NOMO-1 treated with dmso at 0.1 percent for 144 hours (cell line): ENCODE data around the gene PTPRC.

Experiments
- DNase-seq: peaks from one replicate; lab custom pipeline; 2025; ENCODE audit not compliant: unreplicated experiment; lab: John Stamatoyannopoulos, UW

Gene PTPRC

DNA sequence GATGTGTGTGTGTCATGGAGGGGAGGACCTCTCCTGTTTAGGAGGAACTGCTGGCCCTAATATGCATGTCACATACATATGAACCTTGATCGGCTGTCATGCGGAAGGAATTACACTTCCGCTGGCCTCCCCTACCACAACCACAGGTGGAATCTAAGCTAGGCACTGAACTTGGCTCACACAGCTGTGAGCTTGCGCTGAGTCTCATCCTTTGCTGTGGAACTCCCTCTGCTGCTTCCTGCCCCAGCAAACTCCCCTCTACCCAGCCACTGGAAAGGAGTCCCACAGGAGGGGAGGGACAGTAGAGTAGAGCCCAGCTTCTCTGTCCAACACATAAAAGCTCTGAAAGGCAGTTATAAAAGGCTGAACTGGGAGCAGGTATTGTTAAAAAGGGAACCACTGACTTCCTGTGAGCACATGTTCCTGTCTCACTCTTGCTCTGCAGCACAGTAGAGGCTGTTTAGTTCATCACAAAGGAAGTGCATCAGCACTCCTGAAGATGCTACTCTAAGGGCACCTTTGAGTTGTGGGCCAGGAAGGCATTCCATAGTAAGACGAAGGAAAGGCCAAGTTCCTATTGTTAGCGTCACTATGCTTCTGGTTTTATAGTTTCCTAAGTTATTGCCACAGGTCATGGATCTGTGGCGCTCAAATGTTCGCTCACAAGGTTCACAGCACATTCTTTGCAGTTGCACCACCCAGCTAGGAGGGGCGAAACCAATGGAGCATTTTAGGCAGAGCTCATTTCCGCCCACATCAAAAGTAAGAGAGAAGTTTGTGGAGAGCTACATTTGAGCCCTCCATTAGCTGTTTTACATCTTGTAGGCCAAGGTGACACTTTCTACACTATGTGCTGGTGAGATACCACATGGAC, 17.7 kb upstream of the PTPRC start:
- DNase-seq, result peak; percentile 76

DNA sequence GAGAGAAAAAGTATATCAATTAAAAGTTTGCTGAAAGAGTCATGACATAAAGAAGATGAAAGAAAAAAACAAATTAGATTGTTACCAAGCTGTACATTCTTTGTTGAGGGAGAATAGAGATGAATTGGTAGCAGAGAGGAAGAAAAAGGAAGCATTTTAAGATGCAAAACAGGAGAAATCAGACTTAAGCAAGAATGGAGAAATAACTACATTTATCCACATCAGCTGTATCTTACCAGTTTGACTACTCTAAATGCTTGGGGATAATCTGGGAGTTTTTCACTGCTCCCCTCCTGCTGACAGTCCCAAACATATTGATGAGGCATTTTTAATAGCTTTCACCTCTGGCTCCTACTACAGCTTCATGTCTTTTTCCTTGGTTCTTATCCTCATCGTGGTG, 16.8 kb upstream of the PTPRC start:
- no peak for DNase-seq

DNA sequence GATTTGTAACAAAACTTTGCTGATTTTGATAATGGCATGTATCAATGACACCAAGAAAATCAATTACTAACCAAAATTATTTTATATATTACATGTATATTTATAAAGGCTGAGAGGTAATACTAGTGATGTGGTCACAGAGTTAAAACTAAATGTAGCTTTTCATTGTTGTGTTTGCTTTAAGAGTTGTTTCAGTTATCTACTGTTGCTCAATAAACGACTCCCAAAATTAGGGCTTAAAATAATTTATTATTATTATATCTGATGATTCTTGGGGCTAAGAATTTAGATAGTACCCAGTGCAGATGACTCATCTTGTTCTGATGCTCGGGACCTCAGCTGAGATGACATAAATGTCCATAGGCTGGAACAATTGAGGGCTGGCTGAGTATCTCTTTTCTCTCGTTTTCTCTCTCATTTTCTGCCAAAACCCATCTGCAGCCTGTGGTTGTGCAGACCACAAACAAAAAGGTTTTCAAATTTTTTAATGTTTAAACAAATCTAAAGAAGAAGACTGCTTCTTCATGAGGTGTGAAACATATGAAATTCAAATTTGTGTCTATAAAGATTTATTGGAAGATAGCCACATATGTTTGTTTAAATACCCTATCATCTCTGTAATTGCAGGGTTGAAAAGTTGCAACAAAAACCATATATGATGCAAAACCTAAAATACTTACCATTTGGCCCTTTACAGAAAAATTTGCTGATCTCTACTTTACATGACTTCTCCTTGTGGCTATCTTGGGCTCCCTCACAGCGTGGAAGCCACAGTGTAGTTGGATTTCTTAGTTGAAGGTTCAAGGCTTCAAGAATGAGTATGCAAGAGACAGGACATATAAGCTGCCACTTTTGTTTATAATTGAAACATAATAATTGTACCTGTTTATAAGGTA, 14.8 kb upstream of the PTPRC start:
- DNase-seq, result no peak

DNA sequence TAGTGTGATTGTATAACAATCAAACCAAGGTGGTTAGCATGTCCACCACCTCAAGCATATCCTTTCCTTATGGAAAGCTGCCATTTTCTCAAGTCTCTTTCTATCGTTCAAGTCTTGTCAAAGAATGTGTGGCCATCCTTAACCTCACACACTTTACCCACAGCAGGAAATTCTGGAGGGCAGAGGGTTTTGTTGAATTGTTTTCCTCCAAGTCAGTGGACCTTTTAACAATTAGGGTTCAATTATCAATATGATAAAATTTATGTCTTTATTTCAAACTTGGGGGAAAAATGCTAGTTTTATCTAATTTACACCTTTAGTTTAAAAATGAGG, 14.2 kb upstream of the PTPRC start:
- DNase-seq, result no peak

DNA sequence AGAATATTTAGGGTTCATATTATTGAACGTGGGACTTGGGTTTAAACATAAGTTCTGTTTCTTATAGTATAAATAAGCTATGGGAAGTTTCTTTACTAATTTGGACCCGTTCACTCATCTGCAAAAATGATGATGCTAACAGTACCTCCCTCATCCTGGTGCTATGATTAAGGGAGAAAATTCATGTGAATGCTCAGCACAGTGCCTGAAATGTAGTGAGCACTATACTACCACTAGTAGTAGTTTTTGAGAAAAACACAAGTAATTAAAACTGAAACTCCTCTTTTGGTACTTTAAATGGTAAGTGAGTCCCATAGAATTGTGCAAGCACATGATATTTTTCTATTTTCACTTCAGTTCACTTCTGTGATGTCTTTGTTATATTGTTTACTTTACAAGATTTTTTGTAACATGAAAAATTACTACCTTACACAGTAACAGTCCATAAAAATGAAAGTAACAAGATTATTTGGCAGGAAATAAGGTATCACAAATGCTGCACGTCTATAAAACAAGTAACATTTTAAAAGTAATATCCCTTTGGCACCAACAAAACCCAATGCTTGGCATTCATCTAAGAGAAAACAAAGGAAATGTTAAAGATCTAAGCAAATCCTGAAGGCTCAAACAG, 11.3 kb upstream of the PTPRC start:
- DNase-seq, result no peak

DNA sequence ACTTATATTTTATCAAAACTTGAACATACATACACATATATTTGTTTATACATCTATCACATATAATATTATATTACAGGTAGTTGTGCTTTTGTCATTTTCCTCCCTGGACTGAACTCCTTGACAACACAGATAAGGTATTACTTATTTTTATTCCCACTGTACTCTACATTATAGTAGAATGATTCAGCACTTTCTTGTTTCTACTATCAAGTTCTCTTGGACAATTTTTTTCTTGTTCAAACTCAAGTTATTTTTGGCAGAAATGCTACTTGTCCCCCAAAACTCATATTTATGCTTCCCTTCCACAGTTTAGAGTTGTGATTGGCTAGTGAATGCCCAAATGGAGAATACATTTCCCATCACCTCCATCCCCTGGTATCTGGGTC, 10.8 kb upstream of the PTPRC start:
- DNase-seq, result no peak

DNA sequence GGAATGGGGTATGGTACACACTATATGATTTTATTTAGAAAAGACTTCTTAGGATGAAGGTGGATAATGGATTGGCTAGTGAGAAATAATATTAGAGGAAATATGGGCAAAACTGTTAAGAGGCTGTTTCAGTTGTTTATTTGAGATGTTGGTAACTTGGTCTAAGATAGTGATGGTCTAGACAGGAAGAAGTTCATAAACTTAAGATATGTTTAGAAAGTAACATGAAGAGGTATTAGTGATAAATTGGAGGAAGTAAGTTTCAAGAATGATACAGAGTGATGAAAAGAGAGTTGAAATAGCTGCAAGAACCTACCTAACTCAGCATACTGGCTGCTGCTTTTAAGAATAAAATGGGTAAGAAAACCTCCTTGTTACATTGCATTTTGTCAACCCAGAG, 9.2 kb upstream of the PTPRC start:
- no peak for DNase-seq

DNA sequence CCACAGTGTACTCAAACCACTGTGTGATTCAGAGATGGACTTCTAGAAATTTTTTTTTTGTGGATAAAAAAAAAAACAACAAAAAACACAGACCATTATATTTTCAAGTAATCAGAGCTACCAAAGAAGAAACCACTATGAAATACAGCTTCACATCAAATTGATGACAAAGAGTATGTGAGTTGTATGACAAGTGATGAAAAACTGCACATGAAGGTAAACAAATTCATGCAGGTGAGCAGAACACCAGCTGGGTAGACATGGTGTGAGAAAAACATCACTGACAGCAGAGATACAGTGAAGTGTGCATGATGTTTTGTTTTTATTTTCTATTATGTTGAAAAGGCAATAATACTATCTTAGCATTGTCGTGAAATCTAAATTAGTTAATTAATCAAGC, 8.0 kb upstream of the PTPRC start:
- DNase-seq, result no peak

DNA sequence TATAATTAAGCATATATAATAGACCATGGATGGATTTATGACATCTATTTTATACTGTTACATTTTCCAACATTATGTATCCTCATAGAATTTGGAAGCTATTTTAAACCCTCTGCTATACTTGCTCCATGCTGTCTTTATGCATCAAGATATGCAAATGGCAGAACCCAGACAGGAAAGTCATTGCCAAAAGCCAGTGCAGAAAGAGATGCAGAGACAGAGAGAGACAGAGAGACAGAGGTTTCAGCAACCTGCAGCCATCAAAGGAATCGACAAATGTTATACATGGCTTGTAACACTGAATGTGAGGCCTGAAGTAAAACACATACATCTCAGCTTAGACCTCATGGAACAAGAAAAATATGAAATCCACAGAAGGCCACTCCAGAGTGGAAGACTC, 7.5 kb upstream of the PTPRC start:
- DNase-seq, result no peak

DNA sequence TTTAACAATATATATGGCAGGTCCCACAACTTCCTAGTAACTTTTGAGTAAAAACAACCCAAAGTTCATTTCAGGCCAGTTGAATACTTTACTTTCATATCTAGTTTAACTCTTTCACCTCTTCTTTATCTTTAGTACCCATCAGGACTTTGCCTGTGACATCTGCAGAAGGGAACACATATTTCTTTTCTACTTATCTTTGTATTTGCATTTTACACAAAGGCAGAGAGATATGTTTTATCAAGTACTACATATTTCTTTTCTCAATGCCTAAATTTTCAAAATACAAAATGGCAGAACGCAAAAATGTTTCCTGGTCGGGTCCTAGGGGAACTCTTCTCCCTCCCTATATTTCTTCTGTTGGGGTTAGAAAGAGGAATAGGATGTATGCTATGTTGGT, 6.8 kb upstream of the PTPRC start:
- no peak for DNase-seq

DNA sequence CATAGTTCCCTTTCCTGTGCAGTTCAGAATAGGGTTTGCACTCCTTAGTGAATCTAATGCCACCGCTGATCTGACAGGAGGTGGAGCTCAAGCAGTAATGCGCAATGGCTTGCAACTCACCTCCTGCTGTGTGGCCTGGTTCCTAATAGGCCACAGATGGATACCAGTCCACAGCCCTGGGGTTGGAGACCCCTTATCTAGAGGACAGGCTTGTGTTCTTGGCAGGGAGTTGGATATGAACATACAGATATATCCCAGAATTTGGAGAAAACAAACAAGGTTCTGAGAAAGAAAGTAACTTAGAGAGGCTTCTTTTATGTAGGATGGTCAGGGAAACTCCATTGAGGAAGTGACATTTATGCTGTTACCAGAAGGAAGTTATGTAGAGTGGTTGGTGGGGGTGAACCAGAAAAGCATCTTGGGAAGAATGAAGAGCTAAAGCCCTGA, 5.1 kb upstream of the PTPRC start:
- DNase-seq, result peak; percentile 22

DNA sequence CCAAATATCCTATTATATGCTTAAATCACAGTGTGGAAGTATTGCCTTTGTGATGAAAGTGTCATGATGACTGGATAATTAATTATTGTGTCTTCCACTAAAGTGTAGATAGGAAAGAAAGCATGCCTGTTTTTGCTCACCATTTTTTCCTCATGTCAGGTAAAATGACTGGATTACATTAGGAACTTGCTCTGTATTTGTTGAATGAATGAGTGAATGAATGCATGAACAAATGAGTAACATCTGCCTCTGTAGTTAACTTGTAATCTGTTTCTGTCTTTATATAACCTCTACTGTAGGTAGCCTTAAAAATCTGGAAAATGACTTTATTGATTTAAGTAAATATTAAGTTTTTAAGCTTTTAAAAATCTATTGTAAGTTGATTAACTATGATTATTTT, 2.9 kb upstream of the PTPRC start:
- no peak for DNase-seq

DNA sequence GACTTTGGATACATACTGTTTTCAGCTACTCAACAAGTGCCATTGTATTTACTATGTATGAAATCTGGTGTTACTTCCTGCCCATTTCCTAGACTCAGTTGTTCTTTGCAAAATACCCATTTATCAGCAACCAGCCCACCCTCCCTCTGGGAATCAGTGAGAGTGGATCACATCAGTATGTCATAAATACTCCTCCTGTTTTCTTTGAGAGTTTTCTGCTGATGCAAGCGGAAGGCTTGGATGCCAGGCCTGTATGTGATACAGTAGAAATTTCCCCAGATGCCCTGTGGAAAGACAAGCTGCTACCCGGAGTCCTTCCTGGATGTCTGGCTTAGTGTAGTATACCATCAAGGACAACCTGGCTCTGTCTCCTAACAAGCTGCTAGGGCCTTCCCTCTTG, 2.4 kb upstream of the PTPRC start:
- no peak for DNase-seq

DNA sequence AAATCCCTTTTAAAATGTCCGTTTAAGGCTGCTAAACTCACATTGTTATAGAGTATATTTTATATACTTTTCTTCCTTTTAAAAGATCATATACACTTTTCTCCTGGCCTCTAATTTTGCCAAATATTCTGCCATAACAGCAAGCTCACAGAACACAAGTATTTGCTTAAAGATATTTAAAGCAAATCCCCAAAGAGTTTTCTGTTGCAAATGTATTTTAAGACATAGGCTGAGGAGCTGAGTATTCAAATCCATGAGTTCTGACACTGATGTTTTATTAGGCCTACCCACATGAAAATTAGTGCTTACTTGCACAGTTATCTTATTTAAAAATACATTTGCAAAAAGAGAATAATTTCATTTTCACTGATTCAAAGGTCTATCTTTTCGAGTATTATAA, 1.7 kb upstream of the PTPRC start:
- no peak for DNase-seq

DNA sequence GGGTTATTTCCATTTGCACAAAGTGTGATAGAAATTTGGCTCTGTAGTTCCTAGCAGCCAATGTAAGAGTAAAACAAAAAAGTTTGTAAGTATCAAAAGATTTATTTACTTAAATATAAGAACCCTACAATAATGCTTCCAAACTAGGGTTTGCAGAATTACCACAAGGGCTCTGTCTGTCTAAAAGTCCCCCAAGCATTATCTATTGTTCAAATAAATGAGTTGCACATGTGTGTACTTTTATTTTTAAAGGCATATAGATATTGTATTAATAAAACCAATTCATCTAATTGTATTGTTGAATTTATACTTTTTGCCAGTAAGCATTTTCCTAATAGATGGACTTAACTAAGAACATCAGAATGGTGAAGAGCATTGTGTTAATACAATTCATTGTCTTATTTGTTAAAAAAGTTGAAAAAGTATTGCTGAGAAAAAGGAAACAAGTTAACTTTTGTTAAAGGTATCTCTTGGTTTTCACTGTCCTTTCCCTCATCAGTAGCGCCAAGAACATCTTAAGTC, 863 bp upstream of the PTPRC start:
- no peak for DNase-seq

DNA sequence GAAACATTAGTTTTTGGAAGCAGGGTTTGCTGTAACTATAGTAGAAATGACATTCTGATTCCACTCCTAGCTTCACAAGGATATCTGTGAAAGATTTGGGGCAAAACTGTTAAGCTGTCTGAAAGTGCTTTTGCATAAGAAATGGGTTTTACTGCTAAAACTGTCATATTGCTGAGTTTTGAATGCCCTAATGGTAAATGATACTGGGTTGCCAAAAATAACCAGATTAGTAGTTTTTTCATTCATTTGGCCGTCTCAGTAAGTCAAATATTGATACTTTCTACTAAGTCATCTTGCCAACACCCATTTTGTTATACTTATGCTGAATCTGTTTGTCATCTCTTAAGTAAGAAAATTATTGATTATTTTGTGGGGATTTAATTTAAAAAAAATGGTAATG, 399 bp upstream of the PTPRC start:
- DNase-seq, result no peak

DNA sequence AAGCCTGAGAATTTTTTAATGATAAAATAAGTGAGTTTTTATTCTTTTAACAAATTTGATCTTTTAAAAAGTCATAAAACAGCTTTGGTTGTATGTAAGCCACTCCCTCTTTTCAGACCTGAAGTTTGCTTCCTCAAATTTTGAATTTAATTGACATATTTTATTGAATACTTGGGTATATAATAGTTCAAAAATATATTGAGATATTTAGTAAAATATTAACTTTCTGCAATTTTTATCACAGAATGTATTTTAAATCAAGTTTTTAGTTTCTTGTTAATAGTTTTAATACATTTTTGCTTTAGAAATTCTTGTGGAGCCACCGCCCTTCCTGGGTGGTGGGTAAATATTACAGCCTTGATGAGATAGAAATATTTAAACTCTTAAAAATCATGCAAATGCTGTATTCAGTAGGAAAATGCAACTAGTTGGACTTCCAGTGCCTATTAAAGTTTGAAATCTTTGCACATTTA, 867 bp downstream of the PTPRC start:
- peak; percentile 12 for DNase-seq

DNA sequence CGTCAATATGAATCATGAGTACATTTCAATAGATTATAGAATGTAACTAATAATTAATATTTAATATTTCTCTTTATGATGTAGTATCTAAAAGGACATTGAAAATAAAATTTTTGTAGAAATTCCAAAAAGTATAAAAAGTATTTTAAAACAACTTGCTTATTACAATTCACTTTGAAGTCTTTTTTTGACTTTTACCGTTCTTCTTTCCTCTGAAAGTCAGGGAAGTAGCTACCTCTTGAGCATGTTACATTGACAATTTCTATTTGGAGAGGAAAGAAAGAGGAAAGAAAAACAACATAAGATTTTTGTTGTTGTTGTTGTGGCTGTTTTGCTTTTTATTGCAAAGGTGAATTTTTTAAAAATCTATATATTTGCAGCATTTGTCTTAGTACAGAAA, 1.3 kb downstream of the PTPRC start:
- DNase-seq, result no peak

DNA sequence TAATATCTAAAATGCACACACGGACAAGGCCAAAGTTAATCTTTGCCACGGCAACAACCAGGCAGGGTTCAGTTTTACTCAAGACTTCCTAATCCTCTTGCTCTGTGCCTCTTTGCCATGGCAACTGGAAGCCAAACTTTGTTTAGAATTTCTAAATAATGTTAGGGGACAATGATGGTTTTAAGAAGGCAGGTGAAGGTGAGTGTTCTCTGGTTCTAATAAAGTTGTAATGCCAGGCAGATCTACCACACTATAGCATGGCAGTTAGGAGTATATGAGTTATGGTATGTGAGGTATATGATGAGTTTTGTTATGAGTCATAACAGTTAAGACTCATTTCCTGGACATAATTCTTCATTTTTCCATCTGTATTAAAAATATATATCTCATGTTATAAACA, 2.7 kb downstream of the PTPRC start:
- peak; percentile 38 for DNase-seq

DNA sequence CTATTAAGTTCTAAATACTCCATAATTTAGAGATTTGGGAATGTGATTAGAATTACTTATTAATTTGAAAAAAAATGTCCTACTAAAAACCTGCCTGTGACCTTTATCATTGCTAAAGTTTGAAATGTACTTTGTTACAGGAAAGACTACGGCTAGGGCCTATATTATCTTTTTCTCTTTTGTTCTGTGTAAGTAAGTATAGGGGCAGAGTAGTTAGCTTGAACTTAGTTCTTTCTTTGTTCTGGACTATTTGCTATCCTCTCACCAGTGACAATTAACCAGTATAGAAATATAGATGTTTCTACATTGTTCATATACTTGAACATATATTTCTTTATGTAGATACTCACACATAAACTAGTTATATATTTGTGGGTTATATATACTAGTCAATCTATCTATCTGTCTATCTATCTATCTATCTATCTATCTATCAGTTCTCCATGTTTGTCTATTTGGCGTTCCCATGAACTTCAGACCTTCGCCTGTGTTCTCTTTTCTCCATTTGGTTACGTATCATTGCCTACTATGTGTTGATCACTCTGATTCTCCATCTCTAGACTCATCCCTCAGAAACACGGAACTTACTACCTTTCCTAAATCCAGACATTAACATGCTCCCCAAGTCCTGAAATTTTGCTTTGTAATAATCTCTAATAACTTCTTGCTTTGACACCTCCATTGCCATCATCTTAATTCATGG, 3.3 kb downstream of the PTPRC start:
- DNase-seq, result no peak

DNA sequence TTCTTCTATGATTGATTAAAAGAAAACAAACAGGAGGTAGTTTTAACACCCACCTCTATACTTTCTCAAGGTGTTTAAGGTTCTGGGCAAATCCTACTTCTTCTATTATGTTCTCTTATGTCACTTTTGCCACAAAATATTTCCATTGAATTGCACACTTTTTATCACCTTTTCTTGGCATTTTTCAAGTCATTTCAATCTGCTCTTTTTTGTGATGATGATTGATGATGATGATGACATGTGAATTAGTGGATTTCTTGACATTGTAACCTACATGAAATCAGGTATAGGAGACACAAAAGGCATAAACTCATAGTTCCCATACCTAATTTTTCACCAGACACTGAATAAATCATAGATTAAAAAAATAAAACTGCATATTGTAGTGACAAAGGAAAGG, 4.1 kb downstream of the PTPRC start:
- no peak for DNase-seq
